DMS 273 treated with DMSO at 0.1 percent for 48 hours (cell line): ENCODE data around the gene ZNF124.

Source experiments
- DNase-seq: peaks from one replicate; lab custom pipeline; 2025; lab: John Stamatoyannopoulos, UW

ZNF124 gene

GRCh38 chr1:247111700-247112478, 59.9 kb downstream of the ZNF124 start:
- DNase-seq, result no peak

GRCh38 chr1:247111259-247111699, 60.5 kb downstream of the ZNF124 start:
- no peak for DNase-seq

DNA sequence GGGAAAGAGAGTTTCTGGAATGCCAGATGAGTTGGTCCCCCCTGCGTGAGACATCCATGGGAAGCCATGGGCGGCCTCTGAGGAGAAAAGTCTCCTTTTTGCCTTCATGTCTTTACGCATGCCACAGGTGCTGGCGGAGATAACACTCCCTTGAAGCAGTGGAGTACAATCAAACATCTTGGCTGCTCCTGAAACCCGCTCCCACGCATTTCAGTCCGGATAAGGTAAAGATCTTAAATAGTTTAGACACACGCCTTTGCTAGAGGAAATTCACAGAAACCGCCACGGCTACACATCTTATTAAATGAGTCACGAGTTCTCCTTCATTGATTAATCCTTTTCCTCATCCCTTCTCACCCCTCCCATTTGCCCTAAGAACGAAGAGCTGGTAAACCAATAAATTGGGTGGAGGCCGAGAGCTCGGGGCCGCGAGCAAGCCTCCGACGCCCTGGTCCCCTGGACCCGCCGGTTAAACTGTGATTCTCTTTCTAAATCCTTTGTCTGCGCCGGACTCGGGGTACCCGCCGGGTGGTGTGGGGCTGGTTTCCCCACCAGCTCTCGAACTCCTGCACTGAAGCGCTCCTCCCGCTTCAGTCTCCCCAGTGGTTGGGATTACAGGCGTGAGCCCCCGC, 61.1 kb downstream of the ZNF124 start:
- DNase-seq, result no peak

DNA sequence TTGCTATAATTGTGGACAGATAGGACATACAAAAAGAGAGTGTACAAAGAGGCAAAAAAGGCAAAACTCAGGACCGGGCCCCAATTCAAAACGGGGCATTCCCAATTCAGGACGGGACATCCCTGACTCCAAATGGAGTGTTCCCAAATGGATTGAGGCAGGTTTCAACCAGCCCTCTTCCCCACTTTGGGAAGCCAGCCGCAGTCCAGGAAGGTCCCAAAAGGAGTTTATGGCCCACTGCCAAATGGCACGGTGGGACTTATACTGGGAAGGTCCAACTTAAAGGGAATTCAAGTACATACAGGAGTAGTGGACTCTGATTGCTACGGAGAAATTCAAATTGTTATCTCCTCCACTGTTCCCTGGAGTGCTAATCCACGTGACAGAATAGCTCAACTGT, 64.1 kb downstream of the ZNF124 start:
- no peak for DNase-seq

- no peak for DNase-seq
Measured at GRCh38 chr1:247105966-247106365, 65.9 kb downstream of the ZNF124 start.
